A549 (cell line): ENCODE results near the gene CDC27. TPM values are rescaled to one million over a fixed set of nuclear protein-coding genes. Genes with fewer than 3 reads are reported as not detected.

ENCODE experiments used
- ATAC-seq, 2 experiments: fragments of 200-7000 bp in 1 of 2; fragments of >200 bp in 1 of 2; cut with Nextera tagmentation in 1 of 2; cut with Tn5 transposase in 1 of 2; 3 replicates each; pipeline versions ENCODE4 v1.8.0 to v1.9.1; 2018 to 2020; ENCODE audit warnings: mild to moderate bottlenecking in 1 of 2, moderate library complexity in 1 of 2
- CTCF ChIA-PET: fragments of 300-600 bp; sonication (Branson Sonifier 250); formaldehyde crosslinking; extraction: SDS; loops from one replicate; lab custom pipeline; 2021; ENCODE audit warnings: antibody characterized with exemption, inconsistent platforms; lab: Yijun Ruan, JAX
- POLR2A ChIA-PET: fragments of 350-600 bp; formaldehyde crosslinking; extraction: SDS; loops from one replicate; lab custom pipeline; 2021; ENCODE audit warnings: antibody characterized with exemption, inconsistent platforms; lab: Yijun Ruan, JAX
- DNase-seq, 2 experiments: peaks; one replicate each; pipeline versions ENCODE4 v3.0.0 to v3.0.0-alpha.2; 2011 to 2016; ENCODE audit warnings: low read depth in 1 of 2, low spot score in 1 of 2
- FAIRE-seq: peaks from 2 replicates; lab custom pipeline; 2011; peaks lifted over from hg19 to GRCh38; lab: Jason Lieb, UNC
- H3K27ac ChIP-seq, 2 experiments: fragments of >200 bp; sonication (Bioruptor Twin); formaldehyde crosslinking; 3 replicates each; pipeline ENCODE4 v1.5.1; 2016 to 2017
- H3K4me1 ChIP-seq: fragments of >200 bp; sonication (Bioruptor Twin); formaldehyde crosslinking; 3 replicates; pipeline ENCODE4 v1.6.1; 2016
- H3K4me2 ChIP-seq: fragments of >200 bp; sonication (Bioruptor Twin); formaldehyde crosslinking; 3 replicates; pipeline ENCODE4 v1.6.1; 2016
- H3K4me3 ChIP-seq: fragments of >200 bp; sonication (Bioruptor Twin); formaldehyde crosslinking; 3 replicates; pipeline ENCODE4 v1.5.1; 2016
- H3K9me3 ChIP-seq: fragments of >200 bp; sonication (Bioruptor Twin); formaldehyde crosslinking; 3 replicates; pipeline ENCODE4 v1.6.1; 2016
- ATOH8 ChIP-seq: fragments of 250-450 bp; sonication (Bioruptor Pico); IDR thresholded peaks from 2 replicates; pipeline ENCODE4 v1.5.0; 2020; ENCODE audit warnings: low read depth, mild to moderate bottlenecking, moderate library complexity
- CHD2 ChIP-seq: fragments of 150-350 bp; IDR thresholded peaks from 2 replicates; pipeline ENCODE4 v1.6.1; 2014; ENCODE audit warnings: low read length; ENCODE audit not compliant: partially characterized antibody
- CHD4 ChIP-seq: fragments of 200-600 bp; sonication (generic); IDR thresholded peaks from 2 replicates; pipeline ENCODE4 v1.6.1; 2016; ENCODE audit warnings: antibody characterized with exemption, mild to moderate bottlenecking, borderline replicate concordance
- E2F6 ChIP-seq: IDR thresholded peaks from 2 replicates; pipeline ENCODE4 v1.6.1; 2012; ENCODE audit warnings: low read depth, borderline replicate concordance
- EP300 ChIP-seq, 2 experiments: fragments of >200 bp; sonication (Bioruptor Twin); formaldehyde crosslinking; IDR thresholded peaks; 2 replicates in 1 of 2; 3 replicates in 1 of 2; pipeline ENCODE4 v1.6.1; 2016 to 2017
- FOSL2 ChIP-seq, 2 experiments: fragments of 450-650 bp in 1 of 2; fragments of >200 bp in 1 of 2; sonication (Bioruptor Twin) in 1 of 2; formaldehyde crosslinking; IDR thresholded peaks; 2 replicates each; pipeline versions ENCODE4 v1.5.0 to v1.6.1; 2016 to 2020; ENCODE audit warnings: mild to moderate bottlenecking in 1 of 2, moderate library complexity in 1 of 2
- FOXS1 ChIP-seq: fragments of 250-450 bp; sonication (Bioruptor Pico); IDR thresholded peaks from 2 replicates; pipeline ENCODE4 v1.5.0; 2020; ENCODE audit warnings: mild to moderate bottlenecking, moderate library complexity
- HDAC2 ChIP-seq: fragments of 200-600 bp; sonication (generic); IDR thresholded peaks from 2 replicates; pipeline ENCODE4 v1.6.1; 2016
- HEYL ChIP-seq: fragments of 250-450 bp; sonication (Bioruptor Pico); IDR thresholded peaks from 2 replicates; pipeline ENCODE4 v1.8.0; 2021; ENCODE audit warnings: mild to moderate bottlenecking, moderate library complexity
- HOXA7 ChIP-seq: fragments of 250-450 bp; sonication (Bioruptor Pico); IDR thresholded peaks from 2 replicates; pipeline ENCODE4 v1.5.0; 2020; ENCODE audit warnings: mild to moderate bottlenecking, moderate library complexity
- HOXB5 ChIP-seq: fragments of 250-450 bp; sonication (Bioruptor Pico); IDR thresholded peaks from 2 replicates; pipeline ENCODE4 v1.5.0; 2020; ENCODE audit warnings: mild to moderate bottlenecking, moderate library complexity
- JUNB ChIP-seq: fragments of >200 bp; sonication (Bioruptor Twin); formaldehyde crosslinking; IDR thresholded peaks from 2 replicates; pipeline ENCODE4 v1.6.1; 2016
- MAFK ChIP-seq: fragments of 450-650 bp; IDR thresholded peaks from 2 replicates; pipeline ENCODE4 v1.6.1; 2014; ENCODE audit not compliant: partially characterized antibody
- NR3C1 ChIP-seq: fragments of >200 bp; sonication (Bioruptor Twin); formaldehyde crosslinking; IDR thresholded peaks from 3 replicates; pipeline ENCODE4 v1.6.1; 2017
- PHF8 ChIP-seq: fragments of 200-600 bp; sonication (generic); IDR thresholded peaks from 2 replicates; pipeline ENCODE4 v1.6.1; 2016; ENCODE audit warnings: low read depth, mild to moderate bottlenecking, antibody characterized with exemption, moderate library complexity, borderline replicate concordance
- POLR2A ChIP-seq: IDR thresholded peaks from 2 replicates; pipeline ENCODE4 v1.6.1; 2012; ENCODE audit warnings: mild to moderate bottlenecking, low read length
- RAD21 ChIP-seq, 2 experiments: fragments of >200 bp in 1 of 2; sonication (Bioruptor Twin) in 1 of 2; formaldehyde crosslinking in 1 of 2; IDR thresholded peaks in 1 of 2; conservative IDR thresholded peaks in 1 of 2; 2 replicates in 1 of 2; 3 replicates in 1 of 2; pipeline ENCODE4 v1.6.1; 2012 to 2018; ENCODE audit warnings: inconsistent platforms in 1 of 2
- RCOR1 ChIP-seq: fragments of 150-350 bp; IDR thresholded peaks from 2 replicates; pipeline ENCODE4 v1.6.1; 2014; ENCODE audit warnings: antibody characterized with exemption, low read length, low read depth
- REST ChIP-seq: fragments of 200-600 bp; sonication (generic); IDR thresholded peaks from 2 replicates; pipeline ENCODE4 v1.6.1; 2016; ENCODE audit warnings: antibody characterized with exemption, mild to moderate bottlenecking, moderate library complexity
- ZSCAN20 ChIP-seq: fragments of 250-450 bp; sonication (Bioruptor Pico); IDR thresholded peaks from 2 replicates; pipeline ENCODE4 v1.8.0; 2022; ENCODE audit warnings: mild to moderate bottlenecking, moderate library complexity
- WGBS: methylation state at CpG from one replicate; pipeline ENCODE4 v1.1.6; 2017; ENCODE audit errors: missing lambda C conversion rate; 5-methylcytosine and 5-hydroxymethylcytosine counted together
- polyA plus RNA-seq, 4 experiments: library from polyadenylated mRNA; depleted of rRNA in 3 of 4; stranded (reverse); fragments of >200 nt; fragmentation: RNase III in 1 of 4; extraction: RNeasy Plus Mini Kit Qiagen cat#74134 plus additional on column Dnase treatment in 1 of 4; gene quantifications; 2 replicates in 3 of 4; 3 replicates in 1 of 4; pipeline ENCODE4 v1.2.3, GENCODE V29; 2011 to 2017

Gene CDC27
- polyA plus RNA-seq, 2 of the 4 experiments (the other 2 are of a cell fraction): 88.0 to 150 TPM

- TF ChIP-seq REST: no peak
Measured at GRCh38 chr17:47213540-47213939, 24.4 kb upstream of the CDC27 start (continued).

GRCh38 chr17:47212458-47212857, 23.4 kb upstream of the CDC27 start:
- no peak overlapping the region for H3K27ac ChIP-seq
- POLR2A ChIA-PET: no interaction called here
- no peak overlapping the region for H3K4me3 ChIP-seq
- H3K4me2 ChIP-seq: no peak overlapping the region
- FAIRE-seq: no peak
- CTCF ChIA-PET: interaction anchor here (1.0 to 1.4 kb wide), 2 partner anchors 17 to 103 kb away, joined by 3 read pairs; no protein-coding TSS in a partner anchor
- no peak for ATAC-seq
- TF ChIP-seq PHF8 (no peak), MAFK (peak; percentile 89)
- DNase-seq: no peak
- WGBS: 51% methylated on average over 2 of the region's 2 CpGs
- no peaks in the 10 kb centered on the region for H3K9me3 ChIP-seq
- H3K4me1 ChIP-seq: no peaks in the 10 kb centered on the region

- no peak for FAIRE-seq
- POLR2A ChIA-PET: no interaction called here
- Histone ChIP-seq H3K4me1 (no peaks in the 10 kb centered on the region), H3K27ac (no peak overlapping the region), H3K4me3 (no peak overlapping the region), H3K4me2 (no peak overlapping the region), H3K9me3 (no peaks in the 10 kb centered on the region)
- DNase-seq: no peak
- no peak for ATAC-seq
- WGBS: 29% methylated on average over 2 of the region's 2 CpGs
- TF ChIP-seq NR3C1 (no peak), CHD2 (no peak), HOXB5 (CRISPR knock-in tag) (no peak), HOXA7 (no peak), HDAC2 (no peak), ZSCAN20 (CRISPR knock-in tag) (no peak), JUNB (no peak), E2F6 (no peak), RAD21 (conservative IDR thresholded peaks at IDR 0.05 in 1 of 2, IDR thresholded peaks at IDR 0.05 in 1 of 2) (no peak), POLR2A (no peak), FOXS1 (CRISPR knock-in tag) (no peak), RCOR1 (no peak), HEYL (CRISPR knock-in tag) (no peak), ATOH8 (CRISPR knock-in tag) (no peak), CHD4 (no peak), FOSL2 (IDR thresholded peaks at IDR 0.05) (no peak), FOSL2 (CRISPR knock-in tag; IDR thresholded peaks at IDR 0.05) (no peak), PHF8 (no peak), EP300 (IDR thresholded peaks at IDR 0.05) (no peak)
- CTCF ChIA-PET: interaction anchor here (0.7 to 2.5 kb wide), 4 partner anchors 19 to 405 kb away, joined by 3 to 11 read pairs (median 3); no protein-coding TSS in a partner anchor
Measured at GRCh38 chr17:47210779-47211178, 21.7 kb upstream of the CDC27 start.
